Measurements from ENCODE around the gene RIMOC1.

GRCh38 chr5:41932770-41933169 is 28.6 kb downstream of the RIMOC1 start:
- TF ChIP-seq CTCF (IDR thresholded peaks at IDR 0.05; ENCODE audit: poor library complexity, severe bottlenecking): no peak
- TF ChIP-seq EZH2 (IDR thresholded peaks at IDR 0.05; ENCODE audit: borderline replicate concordance, insufficient read depth, low read length, poor library complexity, severe bottlenecking): no peak

All from neural cell (in vitro differentiated cells).